Astrocyte (in vitro differentiated cells and primary cell): Measurements from ENCODE around the gene SCUBE1.

ENCODE experiments used
- EZH2 ChIP-seq: IDR thresholded peaks from 2 replicates; pipeline ENCODE4 v1.6.1; 2012; ENCODE audit warnings: mild to moderate bottlenecking, low read length, inconsistent platforms; ENCODE audit not compliant: insufficient read depth
- TF ChIP-seq, protein P1 (sequence below): IDR thresholded peaks from 2 replicates; pipeline ENCODE4 v1.5.1; 2011; ENCODE audit warnings: low read depth, mild to moderate bottlenecking, inconsistent platforms, low read length, moderate library complexity; ENCODE audit not compliant: insufficient read depth

DNA sequence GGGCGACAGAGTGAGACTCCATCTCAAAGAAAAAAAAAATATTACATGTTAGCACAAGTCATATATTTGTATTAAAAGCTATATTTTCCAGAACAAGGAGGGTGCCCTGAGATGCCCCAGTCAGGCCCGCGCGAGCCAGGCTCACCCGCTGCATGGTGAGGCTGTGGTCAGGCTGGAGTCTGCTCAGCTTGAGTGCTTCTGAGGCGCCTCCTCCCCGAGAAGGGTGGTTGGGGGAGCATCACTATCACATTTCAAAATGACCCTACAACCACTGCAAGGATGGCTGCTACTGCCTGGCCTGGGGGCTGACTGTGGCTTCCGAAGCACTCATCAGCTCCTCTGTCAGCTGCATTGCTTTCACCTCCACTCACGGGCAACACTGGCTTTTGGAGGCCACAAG, 77.1 kb downstream of the SCUBE1 start:
- TF ChIP-seq, protein P1, sequence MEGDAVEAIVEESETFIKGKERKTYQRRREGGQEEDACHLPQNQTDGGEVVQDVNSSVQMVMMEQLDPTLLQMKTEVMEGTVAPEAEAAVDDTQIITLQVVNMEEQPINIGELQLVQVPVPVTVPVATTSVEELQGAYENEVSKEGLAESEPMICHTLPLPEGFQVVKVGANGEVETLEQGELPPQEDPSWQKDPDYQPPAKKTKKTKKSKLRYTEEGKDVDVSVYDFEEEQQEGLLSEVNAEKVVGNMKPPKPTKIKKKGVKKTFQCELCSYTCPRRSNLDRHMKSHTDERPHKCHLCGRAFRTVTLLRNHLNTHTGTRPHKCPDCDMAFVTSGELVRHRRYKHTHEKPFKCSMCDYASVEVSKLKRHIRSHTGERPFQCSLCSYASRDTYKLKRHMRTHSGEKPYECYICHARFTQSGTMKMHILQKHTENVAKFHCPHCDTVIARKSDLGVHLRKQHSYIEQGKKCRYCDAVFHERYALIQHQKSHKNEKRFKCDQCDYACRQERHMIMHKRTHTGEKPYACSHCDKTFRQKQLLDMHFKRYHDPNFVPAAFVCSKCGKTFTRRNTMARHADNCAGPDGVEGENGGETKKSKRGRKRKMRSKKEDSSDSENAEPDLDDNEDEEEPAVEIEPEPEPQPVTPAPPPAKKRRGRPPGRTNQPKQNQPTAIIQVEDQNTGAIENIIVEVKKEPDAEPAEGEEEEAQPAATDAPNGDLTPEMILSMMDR = no peak
- no peak for TF ChIP-seq EZH2
